ENCODE results near the gene OR10A5.
"Not testable (repeated sequence)": the region's sequence is repeated elsewhere in the genome, so short reads cannot be mapped to it uniquely, and the experiment has no call there.

OR10A5 gene

GRCh38 chr11:6845383-6845782 is at the start of gene OR10A5:
Gene OR10A5 (plus strand): TSS chr11:6845683. CDS start chr11:6845683, 0 bp downstream.
- no peak for DNase-seq
- H3K9me3 Mint-ChIP-seq: no peaks in the 10 kb centered on the region
- no peaks in the 10 kb centered on the region for H3K36me3 Mint-ChIP-seq (ENCODE audit: low read depth)
- H3K4me1 Mint-ChIP-seq (ENCODE audit: low read depth): no peaks in the 10 kb centered on the region
- no peak within 1 kb of the TSS for H3K4me3 Mint-ChIP-seq
- H3K27ac Mint-ChIP-seq: no peak within 1 kb of the TSS
- H3K27me3 Mint-ChIP-seq: peaks cover 16% of the 10 kb centered on the region

- peaks cover 4% of the 10 kb centered on the region for H3K4me1 Mint-ChIP-seq (ENCODE audit: low read depth)
- DNase-seq: no peak
- no peak within 1 kb of the TSS for H3K4me3 Mint-ChIP-seq
- no peaks in the 10 kb centered on the region for H3K27me3 Mint-ChIP-seq
- H3K36me3 Mint-ChIP-seq (ENCODE audit: low read depth): no peaks in the 10 kb centered on the region
- H3K27ac Mint-ChIP-seq: no peak within 1 kb of the TSS
- peaks cover 2% of the 10 kb centered on the region for H3K9me3 Mint-ChIP-seq
These were observed 46.1 kb upstream of the OR10A5 start, which contains the start of gene OR6A2 for GRCh38 chr11:6799402-6799801. Gene OR6A2 (minus strand): TSS chr11:6799689. CDS start chr11:6795708, 3,981 bp downstream.

GRCh38 chr11:6801075-6801474 is 44.4 kb upstream of the OR10A5 start:
- not testable (repeated sequence) for H3K27me3 Mint-ChIP-seq; H3K27ac Mint-ChIP-seq; H3K9me3 Mint-ChIP-seq; DNase-seq; H3K36me3 Mint-ChIP-seq (ENCODE audit: low read depth); H3K4me1 Mint-ChIP-seq (ENCODE audit: low read depth); H3K4me3 Mint-ChIP-seq

- no peaks in the 10 kb centered on the region for H3K9me3 Mint-ChIP-seq
- H3K4me3 Mint-ChIP-seq: no peak overlapping the region
- no peaks in the 10 kb centered on the region for H3K36me3 Mint-ChIP-seq (ENCODE audit: low read depth)
These were observed 33.0 kb upstream of the OR10A5 start for GRCh38 chr11:6812390-6813005.

GRCh38 chr11:6813656-6814055 is 31.8 kb upstream of the OR10A5 start:
- Mint-ChIP-seq H3K4me3 (no peak overlapping the region), H3K9me3 (no peaks in the 10 kb centered on the region), H3K27ac (no peak overlapping the region), H3K27me3 (peaks cover 38% of the 10 kb centered on the region), H3K4me1 (ENCODE audit: low read depth) (no peaks in the 10 kb centered on the region), H3K36me3 (ENCODE audit: low read depth) (no peaks in the 10 kb centered on the region)
- DNase-seq: no peak

More at GRCh38 chr11:6812390-6813005, 33.0 kb upstream of the OR10A5 start:
- Mint-ChIP-seq H3K4me1 (ENCODE audit: low read depth) (no peaks in the 10 kb centered on the region), H3K27me3 (peaks cover 41% of the 10 kb centered on the region), H3K27ac (no peak overlapping the region)
- DNase-seq: peak; percentile 43

GRCh38 chr11:6817694-6818093 is 27.8 kb upstream of the OR10A5 start:
- peaks cover 26% of the 10 kb centered on the region for H3K27me3 Mint-ChIP-seq
- no peak for DNase-seq
- H3K27ac Mint-ChIP-seq: no peak overlapping the region
- no peaks in the 10 kb centered on the region for H3K4me1 Mint-ChIP-seq (ENCODE audit: low read depth)
- H3K36me3 Mint-ChIP-seq (ENCODE audit: low read depth): no peaks in the 10 kb centered on the region
- H3K9me3 Mint-ChIP-seq: peaks cover 5% of the 10 kb centered on the region
- H3K4me3 Mint-ChIP-seq: no peak overlapping the region

GRCh38 chr11:6818967-6819366 is 26.5 kb upstream of the OR10A5 start:
- H3K36me3 Mint-ChIP-seq (ENCODE audit: low read depth): no peaks in the 10 kb centered on the region
- no peak overlapping the region for H3K27ac Mint-ChIP-seq
- H3K4me3 Mint-ChIP-seq: no peak overlapping the region
- DNase-seq: no peak
- H3K27me3 Mint-ChIP-seq: peaks cover 18% of the 10 kb centered on the region
- H3K4me1 Mint-ChIP-seq (ENCODE audit: low read depth): no peaks in the 10 kb centered on the region
- H3K9me3 Mint-ChIP-seq: peaks cover 5% of the 10 kb centered on the region

- Mint-ChIP-seq H3K27ac (no peak overlapping the region), H3K36me3 (ENCODE audit: low read depth) (no peaks in the 10 kb centered on the region), H3K4me1 (ENCODE audit: low read depth) (no peaks in the 10 kb centered on the region), H3K4me3 (no peak overlapping the region), H3K9me3 (peaks cover 5% of the 10 kb centered on the region), H3K27me3 (peaks cover 20% of the 10 kb centered on the region)
- DNase-seq: no peak
These were observed 21.2 kb upstream of the OR10A5 start for GRCh38 chr11:6824136-6824823.

- no peaks in the 10 kb centered on the region for H3K4me1 Mint-ChIP-seq (ENCODE audit: low read depth)
- no peaks in the 10 kb centered on the region for H3K36me3 Mint-ChIP-seq (ENCODE audit: low read depth)
- H3K27ac Mint-ChIP-seq: no peak overlapping the region
- H3K27me3 Mint-ChIP-seq: peaks cover 15% of the 10 kb centered on the region
- no peak for DNase-seq
- H3K9me3 Mint-ChIP-seq: peaks cover under 1% of the 10 kb centered on the region
- no peak overlapping the region for H3K4me3 Mint-ChIP-seq
These were observed 20.2 kb upstream of the OR10A5 start for GRCh38 chr11:6825231-6825744.

GRCh38 chr11:6828103-6828502 is 17.4 kb upstream of the OR10A5 start:
- no peak overlapping the region for H3K4me3 Mint-ChIP-seq
- H3K27me3 Mint-ChIP-seq: peaks cover 22% of the 10 kb centered on the region
- DNase-seq: no peak
- H3K9me3 Mint-ChIP-seq: no peaks in the 10 kb centered on the region
- no peak overlapping the region for H3K27ac Mint-ChIP-seq
- no peaks in the 10 kb centered on the region for H3K4me1 Mint-ChIP-seq (ENCODE audit: low read depth)
- H3K36me3 Mint-ChIP-seq (ENCODE audit: low read depth): no peaks in the 10 kb centered on the region

GRCh38 chr11:6833356-6833755 is 12.1 kb upstream of the OR10A5 start:
- no peaks in the 10 kb centered on the region for H3K36me3 Mint-ChIP-seq (ENCODE audit: low read depth)
- H3K4me3 Mint-ChIP-seq: no peak overlapping the region
- H3K9me3 Mint-ChIP-seq: no peaks in the 10 kb centered on the region
- H3K4me1 Mint-ChIP-seq (ENCODE audit: low read depth): no peaks in the 10 kb centered on the region
- DNase-seq: no peak
- peaks cover 16% of the 10 kb centered on the region for H3K27me3 Mint-ChIP-seq
- no peak overlapping the region for H3K27ac Mint-ChIP-seq

GRCh38 chr11:6834021-6834420 is 11.5 kb upstream of the OR10A5 start:
- Mint-ChIP-seq H3K4me1 (ENCODE audit: low read depth) (no peaks in the 10 kb centered on the region), H3K27me3 (peaks cover 12% of the 10 kb centered on the region), H3K4me3 (no peak overlapping the region), H3K36me3 (ENCODE audit: low read depth) (no peaks in the 10 kb centered on the region), H3K27ac (no peak overlapping the region), H3K9me3 (no peaks in the 10 kb centered on the region)
- DNase-seq: no peak

- Mint-ChIP-seq H3K4me3 (no peak overlapping the region), H3K27ac (no peak overlapping the region), H3K27me3 (peaks cover 9% of the 10 kb centered on the region), H3K4me1 (ENCODE audit: low read depth) (no peaks in the 10 kb centered on the region), H3K36me3 (ENCODE audit: low read depth) (no peaks in the 10 kb centered on the region), H3K9me3 (no peaks in the 10 kb centered on the region)
- no peak for DNase-seq
These were observed 3.8 kb upstream of the OR10A5 start for GRCh38 chr11:6841694-6842093.

- Mint-ChIP-seq H3K4me1 (ENCODE audit: low read depth) (no peaks in the 10 kb centered on the region), H3K27me3 (peaks cover 13% of the 10 kb centered on the region), H3K9me3 (no peaks in the 10 kb centered on the region), H3K4me3 (no peak overlapping the region), H3K36me3 (ENCODE audit: low read depth) (no peaks in the 10 kb centered on the region), H3K27ac (no peak overlapping the region)
- DNase-seq: no peak
These were observed 1.8 kb upstream of the OR10A5 start for GRCh38 chr11:6843670-6844069.

GRCh38 chr11:6844356-6844755 is 1.1 kb upstream of the OR10A5 start:
- H3K4me3 Mint-ChIP-seq: no peak overlapping the region
- no peaks in the 10 kb centered on the region for H3K4me1 Mint-ChIP-seq (ENCODE audit: low read depth)
- no peak for DNase-seq
- no peaks in the 10 kb centered on the region for H3K9me3 Mint-ChIP-seq
- no peak overlapping the region for H3K27ac Mint-ChIP-seq
- H3K36me3 Mint-ChIP-seq (ENCODE audit: low read depth): no peaks in the 10 kb centered on the region
- peaks cover 15% of the 10 kb centered on the region for H3K27me3 Mint-ChIP-seq
